H1 (cell line): ENCODE data around the gene SH3YL1. TPM values are rescaled to one million over a fixed set of nuclear protein-coding genes. Genes with fewer than 3 reads are reported as not detected.

Experiments
- CHD7 ChIP-seq: fragments of 300-600 bp; sonication (generic); IDR thresholded peaks from 2 replicates; pipeline ENCODE4 v1.7.1; 2012; ENCODE audit warnings: low read length, moderate library complexity, mild to moderate bottlenecking, inconsistent platforms; ENCODE audit not compliant: insufficient replicate concordance
- polyA plus RNA-seq, 7 experiments: library from polyadenylated mRNA; depleted of rRNA in 3 of 7; stranded (reverse) in 5 of 7; unstranded in 2 of 7; fragments of >200 nt in 5 of 7; fragments of 200-250 nt in 2 of 7; gene quantifications; 1 replicate in 5 of 7; 2 replicates in 1 of 7; 4 replicates in 1 of 7; pipeline versions ENCODE4 v1.2.1 to v1.2.3, GENCODE V29; 2011 to 2013; ENCODE audit warnings: missing spikeins in 2 of 7, mixed read lengths in 2 of 7
- total RNA-seq: library from RNA; stranded (reverse); fragmentation: NEBNext Ultra II Directional; extraction: Animal tissue kit (Norgen Biotek cat#: 25700); gene quantifications from 2 replicates; pipeline ENCODE4 v1.2.1, GENCODE V29; 2021

SH3YL1 gene
- total and polyA plus RNA-seq, 2 of the 8 experiments (the other 6 are each of a cell fraction or from before 2014, with no cell fraction given), result 13.6 to 37.2 TPM

- no peak for TF ChIP-seq CHD7
Observed at GRCh38 chr2:231521-232185, 32.2 kb downstream of the SH3YL1 start (continued).
